ENCODE measurements around the gene CACNG7.

The CACNG7 gene

GRCh38 chr19:53983457-53984289 is 74.6 kb downstream of the CACNG7 start:
- no peak for DNase-seq

- DNase-seq = no peak
Measured at GRCh38 chr19:53985863-53986262, 76.8 kb downstream of the CACNG7 start.

- no peak for DNase-seq
Measured at GRCh38 chr19:53988981-53989380, 79.9 kb downstream of the CACNG7 start.

GRCh38 chr19:53989600-53990533 is 80.8 kb downstream of the CACNG7 start:
- DNase-seq = no peak

- no peak for DNase-seq
Measured at GRCh38 chr19:53991224-53992113, 82.4 kb downstream of the CACNG7 start, which contains the start of gene CACNG6. Gene CACNG6, plus strand, starts transcription at chr19:53991637. Its CDS starts 1,241 bp downstream, at chr19:53992878.

- no peak for DNase-seq
Measured at GRCh38 chr19:53992211-53992610, 83.1 kb downstream of the CACNG7 start.

- no peak for DNase-seq
Measured at GRCh38 chr19:53992815-53993214, 83.7 kb downstream of the CACNG7 start.

GRCh38 chr19:53993448-53993847 is 84.4 kb downstream of the CACNG7 start:
- no peak for DNase-seq
